ACC112 (cell line): ENCODE measurements around the gene DUXB.
A peak's percentile ranks its signal among the peaks of the same experiment; 100 is the strongest.

Source experiments
- H2AFZ ChIP-seq: fragments of 200-600 bp; sonication (generic); one replicate; pipeline ENCODE4 v1.6.0; 2017; ENCODE audit warnings: antibody characterized with exemption, low read length; ENCODE audit not compliant: unreplicated experiment
- H3K27ac ChIP-seq: fragments of 200-600 bp; sonication (generic); 2 replicates; pipeline ENCODE4 v1.5.1; 2014; ENCODE audit warnings: low read depth, mild to moderate bottlenecking, antibody characterized with exemption, low read length, moderate library complexity
- H3K27me3 ChIP-seq: fragments of 200-600 bp; sonication (generic); 2 replicates; pipeline ENCODE4 v1.6.1; 2014; ENCODE audit warnings: mild to moderate bottlenecking, antibody characterized with exemption, low read length, moderate library complexity, mixed read lengths; ENCODE audit not compliant: insufficient read depth
- H3K36me3 ChIP-seq: fragments of 200-600 bp; sonication (generic); 2 replicates; pipeline ENCODE4 v1.6.1; 2016; ENCODE audit warnings: mild to moderate bottlenecking, antibody characterized with exemption, low read length, moderate library complexity, mixed read lengths; ENCODE audit not compliant: insufficient read depth
- H3K4me1 ChIP-seq: fragments of 200-600 bp; sonication (generic); one replicate; pipeline ENCODE4 v1.6.1; 2016; ENCODE audit warnings: low read length, mixed read lengths; ENCODE audit not compliant: insufficient read depth, unreplicated experiment, control insufficient read depth
- H3K4me3 ChIP-seq: fragments of 200-600 bp; sonication (generic); 2 replicates; pipeline ENCODE4 v1.5.1; 2014; ENCODE audit warnings: mild to moderate bottlenecking, low read depth, low read length
- H3K79me2 ChIP-seq: fragments of 200-600 bp; sonication (generic); one replicate; pipeline ENCODE4 v1.6.0; 2016; ENCODE audit warnings: low read length; ENCODE audit not compliant: control insufficient read depth, unreplicated experiment, insufficient read depth

The DUXB gene, protein sequence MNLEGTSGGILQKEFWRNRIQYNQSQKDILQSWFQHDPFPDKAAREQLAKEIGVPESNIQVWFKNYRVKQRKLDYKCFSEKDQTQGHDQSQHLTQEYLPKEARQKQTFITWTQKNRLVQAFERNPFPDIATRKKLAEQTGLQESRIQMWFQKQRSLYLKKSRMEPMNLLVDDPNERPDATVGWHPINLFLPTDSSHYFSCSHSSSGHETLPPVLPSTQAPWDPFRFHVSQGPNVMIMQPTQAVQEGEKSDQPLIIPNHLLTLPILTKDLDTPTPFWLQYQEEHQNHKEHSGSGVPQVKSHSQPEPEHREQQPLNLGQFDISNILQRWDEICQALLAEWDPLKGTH

DNA sequence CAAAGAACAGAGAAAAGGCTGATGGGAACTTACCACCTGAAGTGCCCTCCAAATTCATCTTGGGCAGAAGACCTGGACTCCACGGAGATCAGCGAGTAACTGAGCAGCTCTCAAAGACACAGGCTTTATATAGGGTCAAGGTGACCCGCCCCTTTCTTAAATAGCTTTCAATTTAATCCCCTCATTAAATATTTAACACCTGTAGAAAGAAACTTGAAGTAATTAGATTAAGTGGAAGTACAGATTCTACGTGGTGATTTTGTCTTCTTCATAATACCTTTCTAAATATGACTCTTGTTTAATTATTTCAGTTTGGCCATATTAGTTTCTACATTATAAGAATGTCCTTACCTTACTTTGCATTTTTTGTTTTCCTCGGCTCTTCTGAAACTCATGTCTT, at the start of gene DUXB:
DUXB (minus strand) TSS at position 101 of the 400 bp plus-strand sequence; CDS start at position 58, 43 bp downstream.
- H3K27me3 ChIP-seq, result peaks cover 3% of the 10 kb centered on the region
- no peaks in the 10 kb centered on the region for H3K4me1 ChIP-seq
- no peak within 1 kb of the TSS for H2AFZ ChIP-seq
- H3K27ac ChIP-seq, result no peak within 1 kb of the TSS
- H3K79me2 ChIP-seq, result no peaks in the 10 kb centered on the region
- no peak within 1 kb of the TSS for H3K4me3 ChIP-seq
- H3K36me3 ChIP-seq, result no peaks in the 10 kb centered on the region

DNA sequence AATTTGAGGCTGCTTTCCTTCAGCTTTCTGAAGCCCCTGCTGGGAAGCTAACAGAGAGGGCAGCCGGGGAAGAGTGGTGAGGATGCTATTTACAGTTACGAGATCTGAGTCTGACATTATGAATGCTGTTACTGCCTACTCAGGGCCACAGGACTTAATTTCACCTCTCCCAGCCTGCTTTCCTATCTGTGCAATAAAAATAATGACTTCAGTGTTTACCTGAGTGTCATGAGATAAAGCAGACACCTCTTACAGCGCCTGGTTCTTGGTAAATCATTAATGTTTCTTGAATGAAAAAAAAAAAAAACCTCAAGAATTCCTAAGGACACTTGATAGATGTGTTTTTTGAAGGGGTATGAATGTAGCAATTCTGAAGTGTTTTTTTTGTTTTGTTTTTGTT, 49.3 kb upstream of the DUXB start:
- peaks cover 51% of the 10 kb centered on the region for H3K27me3 ChIP-seq
- no peak overlapping the region for H2AFZ ChIP-seq
- H3K4me3 ChIP-seq, result no peak overlapping the region
- H3K79me2 ChIP-seq, result no peaks in the 10 kb centered on the region
- no peaks in the 10 kb centered on the region for H3K36me3 ChIP-seq
- no peaks in the 10 kb centered on the region for H3K4me1 ChIP-seq
- no peak overlapping the region for H3K27ac ChIP-seq

DNA sequence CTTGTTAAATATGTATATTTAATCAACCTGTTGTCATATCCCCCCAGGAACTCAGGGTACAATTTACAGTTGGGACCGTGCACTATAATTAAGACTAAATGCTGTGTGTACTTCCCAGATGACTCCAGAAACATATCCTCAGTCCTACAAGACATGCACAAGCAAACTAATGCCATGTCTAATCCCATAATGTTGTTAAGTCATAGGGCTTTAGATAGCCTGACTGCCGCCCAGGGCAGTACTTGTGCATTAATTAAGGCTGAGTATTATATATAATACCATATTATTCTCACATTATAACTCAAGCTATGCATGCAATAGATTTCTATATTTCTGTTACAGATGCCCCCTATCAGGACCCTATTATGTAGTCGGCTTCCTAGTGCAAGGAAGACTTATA, 45.1 kb upstream of the DUXB start:
- Histone ChIP-seq H3K27me3 (peaks cover 35% of the 10 kb centered on the region), H3K36me3 (no peaks in the 10 kb centered on the region), H3K79me2 (no peaks in the 10 kb centered on the region), H3K4me1 (no peaks in the 10 kb centered on the region), H2AFZ (no peak overlapping the region), H3K4me3 (no peak overlapping the region), H3K27ac (no peak overlapping the region)

DNA sequence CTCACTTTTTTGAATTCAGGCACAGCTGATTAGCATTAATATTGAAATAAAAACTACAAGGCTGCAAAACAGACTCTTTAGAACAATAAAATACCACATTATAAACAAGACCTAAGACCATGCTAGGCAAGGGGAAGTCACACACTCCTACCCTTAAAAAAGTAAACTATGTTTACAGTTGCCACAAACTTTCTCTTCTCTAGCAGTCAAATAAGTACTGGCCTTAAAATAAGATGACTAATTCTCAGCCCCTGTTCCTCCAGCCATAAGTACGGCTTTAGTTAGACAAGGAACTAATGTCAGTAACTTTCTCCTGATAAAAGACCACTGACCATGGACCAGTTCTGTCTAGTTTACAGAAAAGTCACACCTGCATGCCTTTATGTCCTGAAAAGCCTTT, 44.6 kb upstream of the DUXB start:
- H3K4me1 ChIP-seq, result no peaks in the 10 kb centered on the region
- H3K4me3 ChIP-seq, result no peak overlapping the region
- H2AFZ ChIP-seq, result no peak overlapping the region
- H3K27ac ChIP-seq, result no peak overlapping the region
- H3K27me3 ChIP-seq, result peaks cover 35% of the 10 kb centered on the region
- no peaks in the 10 kb centered on the region for H3K36me3 ChIP-seq
- H3K79me2 ChIP-seq, result no peaks in the 10 kb centered on the region

GRCh38 chr16:75745242-75745641, 44.0 kb upstream of the DUXB start:
- no peak overlapping the region for H3K4me3 ChIP-seq
- no peak overlapping the region for H3K27ac ChIP-seq
- H3K79me2 ChIP-seq, result no peaks in the 10 kb centered on the region
- H3K36me3 ChIP-seq, result no peaks in the 10 kb centered on the region
- no peaks in the 10 kb centered on the region for H3K4me1 ChIP-seq
- peaks cover 29% of the 10 kb centered on the region for H3K27me3 ChIP-seq
- H2AFZ ChIP-seq, result no peak overlapping the region

- Histone ChIP-seq H2AFZ (no peak overlapping the region), H3K4me1 (no peaks in the 10 kb centered on the region), H3K79me2 (no peaks in the 10 kb centered on the region), H3K27me3 (peaks cover 8% of the 10 kb centered on the region), H3K36me3 (no peaks in the 10 kb centered on the region), H3K27ac (no peak overlapping the region), H3K4me3 (no peak overlapping the region)
These were observed 41.3 kb upstream of the DUXB start for GRCh38 chr16:75742424-75743047.

- Histone ChIP-seq H2AFZ (peak overlapping the region; percentile 65), H3K79me2 (no peaks in the 10 kb centered on the region), H3K27me3 (no peaks in the 10 kb centered on the region), H3K4me1 (peaks cover 15% of the 10 kb centered on the region), H3K27ac (no peak overlapping the region), H3K4me3 (peak overlapping the region; percentile 41), H3K36me3 (no peaks in the 10 kb centered on the region)
These were observed 32.3 kb upstream of the DUXB start for GRCh38 chr16:75733305-75734211.

DNA sequence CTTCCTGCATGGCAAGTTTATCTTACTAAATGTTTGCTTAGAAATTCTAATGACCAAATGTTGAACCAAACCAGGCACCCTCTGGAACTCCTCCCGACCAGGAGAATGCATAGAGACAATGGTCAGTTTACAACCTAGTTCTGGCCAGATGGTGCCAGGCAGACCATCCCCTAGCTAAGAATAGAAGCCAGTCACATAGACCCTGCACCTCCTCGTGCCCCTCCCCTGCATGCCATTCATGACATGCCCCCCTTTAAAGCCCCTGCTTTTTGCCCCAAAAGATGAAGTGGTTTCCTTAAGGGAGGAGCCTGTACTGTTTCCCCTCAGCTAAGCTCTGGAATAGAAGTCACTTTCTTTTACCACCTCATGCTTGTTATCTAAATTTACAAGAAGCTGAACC, 31.6 kb upstream of the DUXB start:
- Histone ChIP-seq H3K27me3 (no peaks in the 10 kb centered on the region), H3K4me1 (peaks cover 15% of the 10 kb centered on the region), H3K27ac (no peak overlapping the region), H3K36me3 (no peaks in the 10 kb centered on the region), H2AFZ (no peak overlapping the region), H3K79me2 (no peaks in the 10 kb centered on the region), H3K4me3 (peak overlapping the region; percentile 41; the same call in 1 of the 2 replicates)

DNA sequence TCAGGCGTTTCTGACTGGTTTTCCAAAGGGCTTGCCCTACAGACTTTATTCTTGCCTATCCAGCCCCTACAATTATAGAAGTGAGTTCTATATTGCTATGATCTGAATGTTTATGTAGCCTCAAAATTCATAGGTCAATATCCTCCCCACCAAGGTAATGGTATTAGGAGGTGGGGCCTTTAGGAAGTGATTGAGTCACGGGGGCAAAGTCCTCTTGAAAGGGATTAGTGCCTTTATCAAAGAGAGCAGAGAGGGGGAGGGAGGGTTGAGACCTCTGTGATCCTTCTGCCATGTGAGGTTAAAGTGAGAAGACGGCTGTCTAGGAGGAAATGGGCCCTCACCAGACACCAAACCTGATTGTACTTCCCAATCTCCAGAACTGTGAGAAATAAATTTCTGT, 26.0 kb upstream of the DUXB start:
- Histone ChIP-seq H3K79me2 (no peaks in the 10 kb centered on the region), H3K27me3 (no peaks in the 10 kb centered on the region), H2AFZ (no peak overlapping the region), H3K4me1 (no peaks in the 10 kb centered on the region), H3K27ac (no peak overlapping the region), H3K4me3 (no peak overlapping the region), H3K36me3 (no peaks in the 10 kb centered on the region)

DNA sequence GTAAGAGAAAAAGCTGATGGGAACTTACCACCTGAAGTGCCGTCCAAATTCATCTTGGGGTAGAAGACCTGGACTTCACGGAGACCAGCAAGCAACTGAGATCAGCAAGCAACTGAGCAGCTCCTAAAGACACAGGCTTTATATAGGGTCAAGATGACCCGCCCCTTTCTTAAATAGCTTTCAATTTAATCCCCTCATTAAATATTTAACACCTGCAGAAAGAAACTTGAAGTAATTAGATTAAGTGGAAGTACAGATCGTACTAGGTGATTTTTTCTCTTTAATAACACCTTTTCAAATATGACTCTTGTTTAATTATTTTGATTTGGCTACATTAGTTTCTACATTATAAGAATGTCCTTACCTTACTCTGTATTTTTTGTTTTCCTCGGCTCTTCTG, 25.1 kb upstream of the DUXB start, which contains the start of gene CPHXL:
CPHXL (minus strand) TSS at position 101 of the 400 bp plus-strand sequence; CDS start at position 53, 48 bp downstream.
- no peaks in the 10 kb centered on the region for H3K27me3 ChIP-seq
- H3K27ac ChIP-seq, result no peak within 1 kb of the TSS

More for the DNA sequence above, 25.1 kb upstream of the DUXB start, which contains the start of gene CPHXL:
- Histone ChIP-seq H3K36me3 (no peaks in the 10 kb centered on the region), H2AFZ (no peak within 1 kb of the TSS), H3K4me3 (no peak within 1 kb of the TSS), H3K4me1 (no peaks in the 10 kb centered on the region), H3K79me2 (no peaks in the 10 kb centered on the region)
